ENCODE results near the gene PEX7.
"Not testable (repeated sequence)": the region's sequence is repeated elsewhere in the genome, so short reads cannot be mapped to it uniquely, and the experiment has no call there.

Gene PEX7

DNA sequence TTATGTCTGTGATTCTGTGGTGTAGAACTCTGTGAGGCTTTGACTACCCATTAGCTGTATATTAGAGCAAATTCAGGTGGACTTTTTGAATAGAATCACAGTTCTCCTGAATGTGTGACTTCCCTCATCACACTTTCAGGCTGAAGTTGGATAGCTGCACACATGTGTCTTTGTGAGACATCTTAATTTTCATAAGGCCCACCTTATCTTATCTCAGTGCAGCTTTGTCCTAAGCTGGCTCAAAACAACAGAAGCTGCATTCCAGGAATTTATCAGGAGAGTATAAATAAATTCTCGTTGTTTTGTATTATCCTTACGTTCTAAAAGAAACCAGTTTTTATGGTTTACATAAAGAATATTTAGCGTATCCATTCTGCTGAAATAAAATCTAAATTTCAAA, 73.5 kb downstream of the PEX7 start:
- no peak for DNase-seq (ENCODE audit: extremely low read depth, low read depth)
- TF ChIP-seq, protein P1, sequence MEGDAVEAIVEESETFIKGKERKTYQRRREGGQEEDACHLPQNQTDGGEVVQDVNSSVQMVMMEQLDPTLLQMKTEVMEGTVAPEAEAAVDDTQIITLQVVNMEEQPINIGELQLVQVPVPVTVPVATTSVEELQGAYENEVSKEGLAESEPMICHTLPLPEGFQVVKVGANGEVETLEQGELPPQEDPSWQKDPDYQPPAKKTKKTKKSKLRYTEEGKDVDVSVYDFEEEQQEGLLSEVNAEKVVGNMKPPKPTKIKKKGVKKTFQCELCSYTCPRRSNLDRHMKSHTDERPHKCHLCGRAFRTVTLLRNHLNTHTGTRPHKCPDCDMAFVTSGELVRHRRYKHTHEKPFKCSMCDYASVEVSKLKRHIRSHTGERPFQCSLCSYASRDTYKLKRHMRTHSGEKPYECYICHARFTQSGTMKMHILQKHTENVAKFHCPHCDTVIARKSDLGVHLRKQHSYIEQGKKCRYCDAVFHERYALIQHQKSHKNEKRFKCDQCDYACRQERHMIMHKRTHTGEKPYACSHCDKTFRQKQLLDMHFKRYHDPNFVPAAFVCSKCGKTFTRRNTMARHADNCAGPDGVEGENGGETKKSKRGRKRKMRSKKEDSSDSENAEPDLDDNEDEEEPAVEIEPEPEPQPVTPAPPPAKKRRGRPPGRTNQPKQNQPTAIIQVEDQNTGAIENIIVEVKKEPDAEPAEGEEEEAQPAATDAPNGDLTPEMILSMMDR (IDR thresholded peaks at IDR 0.05; ENCODE audit: low read depth, low read length, missing control alignments): no peak

DNA sequence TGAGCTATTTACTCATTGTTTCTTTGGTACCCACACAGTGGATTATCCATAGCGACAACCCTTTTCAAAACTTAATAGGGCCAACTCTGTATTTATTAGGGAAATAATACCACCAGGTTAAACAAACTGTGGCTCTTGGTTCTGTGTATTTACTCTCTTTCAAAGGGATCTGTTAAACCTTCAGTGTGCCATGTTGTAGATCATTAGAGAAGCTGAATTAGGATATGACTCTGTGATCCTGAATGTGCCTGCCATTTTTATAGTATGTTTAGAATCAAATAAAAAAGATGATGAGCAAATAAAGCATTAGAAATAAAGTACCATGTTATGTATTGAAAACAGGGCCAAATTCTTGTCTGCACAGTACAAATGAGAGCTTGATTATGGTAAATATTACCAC, 74.7 kb downstream of the PEX7 start:
- no peak overlapping the region for H3K4me3 ChIP-seq (replicated peaks; ENCODE audit: low read depth, low read length)
- no peak for DNase-seq (ENCODE audit: extremely low read depth, low read depth)
- TF ChIP-seq, protein P1 (IDR thresholded peaks at IDR 0.05; ENCODE audit: low read depth, low read length, missing control alignments): no peak

More for the DNA sequence above, 73.5 kb downstream of the PEX7 start:
- H3K4me3 ChIP-seq (replicated peaks; ENCODE audit: low read depth, low read length): no peak overlapping the region

DNA sequence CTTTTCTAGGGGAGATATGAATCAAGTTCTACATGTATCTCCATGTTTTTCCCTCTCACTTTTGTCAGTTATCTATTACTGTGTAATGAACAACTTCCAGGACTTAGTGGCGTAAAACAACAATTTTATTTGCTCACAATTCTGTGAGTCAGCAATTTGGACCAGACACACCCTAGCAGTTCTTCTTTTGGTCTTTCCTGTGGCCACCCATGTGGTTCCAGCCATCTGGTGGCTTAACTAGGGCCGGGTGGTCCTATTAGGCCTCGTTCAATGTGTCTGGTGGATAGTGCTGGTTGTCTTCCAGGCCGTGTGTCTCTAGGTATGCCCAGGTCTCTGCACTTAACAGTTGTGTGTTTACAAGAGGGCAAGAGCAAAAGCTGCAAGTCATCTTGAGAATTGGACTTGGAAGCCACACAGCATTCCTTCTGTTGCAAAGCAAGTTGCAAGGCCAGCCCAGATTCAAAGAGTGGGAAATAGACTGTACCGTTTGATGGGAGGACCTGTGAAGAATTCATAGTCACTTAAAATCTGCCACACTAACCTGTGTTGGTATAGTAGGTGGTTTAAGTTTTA, 78.9 kb downstream of the PEX7 start:
- TF ChIP-seq, protein P1 (IDR thresholded peaks at IDR 0.05; ENCODE audit: low read depth, low read length, missing control alignments): no peak
- no peak for DNase-seq (ENCODE audit: extremely low read depth, low read depth)
- H3K4me3 ChIP-seq (replicated peaks; ENCODE audit: low read depth, low read length): no peak overlapping the region

DNA sequence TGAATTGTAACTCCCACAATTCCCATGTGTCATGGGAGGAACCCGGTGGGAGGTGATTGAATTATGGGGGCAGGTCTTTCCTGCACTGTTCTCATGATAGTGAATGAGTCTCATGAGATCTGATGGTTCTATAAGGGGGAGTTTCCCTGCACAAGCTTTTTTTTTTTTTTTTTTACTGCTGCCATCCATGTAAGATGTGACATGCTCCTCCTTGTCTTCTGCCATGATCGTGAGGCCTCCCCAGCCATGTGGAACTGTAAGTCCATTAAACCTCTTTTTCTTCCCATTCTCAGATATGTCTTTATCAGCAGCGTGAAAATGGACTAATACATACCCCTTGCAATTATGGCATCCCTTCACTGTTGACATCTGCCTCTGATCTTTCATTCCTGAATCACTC, 82.1 kb downstream of the PEX7 start:
- not testable (repeated sequence) for H3K4me3 ChIP-seq (replicated peaks; ENCODE audit: low read depth, low read length); DNase-seq (ENCODE audit: extremely low read depth, low read depth)

DNA sequence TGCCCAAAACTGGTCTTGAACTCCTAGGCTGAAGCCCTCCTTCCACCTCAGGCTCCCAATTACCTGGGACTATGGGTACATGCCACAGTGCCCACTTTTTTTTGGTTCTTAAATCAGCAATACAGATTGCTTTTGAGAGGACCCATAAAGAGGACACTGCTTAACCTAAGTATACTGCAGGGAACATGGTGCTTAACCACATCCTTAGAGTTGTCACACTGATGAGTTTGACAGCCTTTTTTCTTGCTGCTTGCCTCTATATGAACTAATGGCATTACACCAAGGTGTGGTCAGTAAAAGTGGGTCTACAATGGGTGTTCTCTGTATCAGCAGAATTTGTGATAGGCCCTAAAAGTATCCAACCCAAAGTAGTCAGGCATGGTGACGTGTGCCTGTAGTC, 92.6 kb downstream of the PEX7 start:
- DNase-seq (ENCODE audit: extremely low read depth, low read depth): no peak
- TF ChIP-seq, protein P1 (IDR thresholded peaks at IDR 0.05; ENCODE audit: low read depth, low read length, missing control alignments): no peak

DNA sequence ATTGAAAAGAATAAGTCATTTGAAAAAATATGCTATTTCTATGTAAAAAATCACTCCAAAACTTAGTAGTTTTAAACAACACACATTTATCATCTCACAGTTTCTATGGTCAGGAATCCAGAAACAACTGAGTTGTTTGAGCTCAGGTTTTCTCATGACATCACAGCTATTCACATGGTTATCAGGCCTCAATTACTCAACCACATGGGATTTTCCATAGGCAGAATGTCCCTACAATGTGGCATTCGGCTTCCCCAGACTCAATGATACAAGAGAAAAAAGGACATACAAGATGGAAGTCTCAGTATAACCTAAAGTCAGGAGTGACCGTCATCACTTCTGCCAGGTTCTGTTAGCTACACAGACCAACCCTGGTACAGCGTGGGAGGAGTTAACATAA, 96.3 kb downstream of the PEX7 start:
- TF ChIP-seq, protein P1 (IDR thresholded peaks at IDR 0.05; ENCODE audit: low read depth, low read length, missing control alignments): no peak
- no peak for DNase-seq (ENCODE audit: extremely low read depth, low read depth)
- H3K4me3 ChIP-seq (replicated peaks; ENCODE audit: low read depth, low read length): no peak overlapping the region

More for the DNA sequence above, 92.6 kb downstream of the PEX7 start:
- H3K4me3 ChIP-seq (replicated peaks; ENCODE audit: low read depth, low read length): no peak overlapping the region

DNA sequence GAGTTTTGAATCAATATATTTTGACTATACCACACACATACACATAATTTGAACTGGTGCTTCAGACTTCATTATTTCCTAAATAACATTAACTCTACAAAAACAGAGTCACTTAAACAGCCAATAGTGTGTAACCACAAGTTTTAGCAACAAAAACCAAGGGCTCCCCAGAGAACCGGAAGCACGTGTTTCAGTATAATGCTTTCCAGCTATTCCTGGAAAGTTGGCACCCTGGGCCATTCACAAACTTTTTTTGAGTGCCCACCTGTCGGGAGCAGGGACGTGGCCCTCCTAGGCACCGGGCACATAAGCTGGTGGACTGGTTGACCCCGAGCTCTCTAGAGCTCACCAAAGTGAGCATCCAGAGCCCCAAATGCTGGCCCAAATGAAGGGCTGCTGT, 97.8 kb downstream of the PEX7 start:
- no peak overlapping the region for H3K4me3 ChIP-seq (replicated peaks; ENCODE audit: low read depth, low read length)
- no peak for DNase-seq (ENCODE audit: extremely low read depth, low read depth)
- TF ChIP-seq, protein P1 (IDR thresholded peaks at IDR 0.05; ENCODE audit: low read depth, low read length, missing control alignments): no peak
